AG20443 (cell line): ENCODE measurements around the gene ZNF366.
A peak's percentile ranks its signal among the peaks of the same experiment; 100 is the strongest.

ENCODE experiments used
- DNase-seq: peaks from one replicate; pipeline ENCODE4 v3.0.0; 2012; ENCODE audit warnings: low spot score, mixed read lengths

ZNF366 gene, protein sequence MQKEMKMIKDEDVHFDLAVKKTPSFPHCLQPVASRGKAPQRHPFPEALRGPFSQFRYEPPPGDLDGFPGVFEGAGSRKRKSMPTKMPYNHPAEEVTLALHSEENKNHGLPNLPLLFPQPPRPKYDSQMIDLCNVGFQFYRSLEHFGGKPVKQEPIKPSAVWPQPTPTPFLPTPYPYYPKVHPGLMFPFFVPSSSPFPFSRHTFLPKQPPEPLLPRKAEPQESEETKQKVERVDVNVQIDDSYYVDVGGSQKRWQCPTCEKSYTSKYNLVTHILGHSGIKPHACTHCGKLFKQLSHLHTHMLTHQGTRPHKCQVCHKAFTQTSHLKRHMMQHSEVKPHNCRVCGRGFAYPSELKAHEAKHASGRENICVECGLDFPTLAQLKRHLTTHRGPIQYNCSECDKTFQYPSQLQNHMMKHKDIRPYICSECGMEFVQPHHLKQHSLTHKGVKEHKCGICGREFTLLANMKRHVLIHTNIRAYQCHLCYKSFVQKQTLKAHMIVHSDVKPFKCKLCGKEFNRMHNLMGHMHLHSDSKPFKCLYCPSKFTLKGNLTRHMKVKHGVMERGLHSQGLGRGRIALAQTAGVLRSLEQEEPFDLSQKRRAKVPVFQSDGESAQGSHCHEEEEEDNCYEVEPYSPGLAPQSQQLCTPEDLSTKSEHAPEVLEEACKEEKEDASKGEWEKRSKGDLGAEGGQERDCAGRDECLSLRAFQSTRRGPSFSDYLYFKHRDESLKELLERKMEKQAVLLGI

DNA sequence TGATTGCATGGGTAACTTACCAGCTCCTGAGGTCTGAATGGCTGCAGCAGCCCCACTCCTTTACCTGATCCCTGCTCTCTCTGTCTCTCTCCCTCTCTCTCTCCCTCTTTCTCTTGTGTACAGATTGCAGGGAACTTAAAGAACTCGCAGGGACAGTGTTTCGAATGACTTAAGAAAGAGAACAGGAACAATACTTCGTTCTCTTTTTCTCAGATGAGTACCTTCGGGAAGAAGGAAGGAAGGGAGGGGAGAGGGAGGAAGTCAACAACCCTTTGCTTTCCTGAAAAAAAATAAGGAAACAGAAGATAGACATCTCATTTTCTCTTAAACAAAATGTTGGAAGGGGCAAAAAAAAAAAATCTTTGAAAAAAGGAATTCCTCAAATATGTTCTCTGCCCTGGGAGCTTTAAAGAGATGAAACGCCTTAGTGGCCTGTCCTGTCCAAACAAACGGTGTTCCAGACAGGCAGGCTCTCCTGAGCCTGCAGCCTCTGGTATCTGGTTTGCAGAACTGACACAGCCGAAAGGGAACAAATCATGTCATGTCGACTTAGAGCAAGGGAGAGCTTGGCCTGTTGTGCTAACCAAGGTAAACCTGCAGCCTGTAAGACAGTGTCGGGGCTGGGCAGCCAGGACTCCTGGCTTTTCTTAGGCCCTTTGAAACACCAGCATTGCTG lies at the start of gene ZNF366:
Gene ZNF366 (minus strand): TSS at position 180 of the 676 bp plus-strand sequence. CDS start 45,914 bp downstream, outside the sequence.
- no peak for DNase-seq

DNA sequence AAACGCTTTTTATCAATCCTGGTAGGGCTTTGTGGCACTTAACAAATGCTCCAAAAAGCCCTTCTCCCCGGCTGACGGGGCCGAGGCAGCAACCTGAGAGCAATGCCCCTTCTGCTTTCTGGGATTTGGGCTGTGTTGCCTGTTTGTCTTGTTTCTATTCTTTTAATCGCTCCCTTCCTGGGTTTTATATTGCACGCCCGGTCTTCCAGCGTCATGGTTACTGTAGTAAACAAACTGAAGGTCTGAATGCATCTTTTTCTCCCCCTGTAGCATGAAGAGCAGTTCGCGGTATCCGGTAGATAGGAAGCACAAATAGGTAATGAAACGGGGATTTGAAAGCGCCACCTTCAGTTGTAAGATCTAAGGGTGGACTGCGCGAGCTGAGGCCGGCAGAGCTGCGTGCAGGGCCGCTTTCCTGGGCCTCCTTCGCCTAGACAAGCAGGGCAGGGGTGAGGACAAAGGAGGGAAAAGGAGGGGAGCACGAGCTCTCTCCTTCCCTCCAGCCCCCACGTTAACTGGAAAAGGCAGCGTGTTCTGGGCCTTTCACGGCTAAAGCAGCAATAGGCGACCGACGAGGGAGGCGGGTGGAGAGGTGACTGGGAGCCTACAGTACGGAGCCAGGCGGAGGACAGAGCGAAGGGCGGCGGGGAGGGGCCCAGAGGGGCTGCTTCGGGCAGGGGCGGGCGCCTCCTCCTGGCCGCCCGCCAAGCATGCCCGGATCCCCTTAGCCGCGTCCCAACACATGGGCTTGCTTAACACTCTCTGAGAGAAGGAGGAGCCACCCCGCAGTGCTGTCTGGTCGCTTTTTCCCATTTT lies 49.3 kb upstream of the ZNF366 start:
- DNase-seq = peak; percentile 80

DNA sequence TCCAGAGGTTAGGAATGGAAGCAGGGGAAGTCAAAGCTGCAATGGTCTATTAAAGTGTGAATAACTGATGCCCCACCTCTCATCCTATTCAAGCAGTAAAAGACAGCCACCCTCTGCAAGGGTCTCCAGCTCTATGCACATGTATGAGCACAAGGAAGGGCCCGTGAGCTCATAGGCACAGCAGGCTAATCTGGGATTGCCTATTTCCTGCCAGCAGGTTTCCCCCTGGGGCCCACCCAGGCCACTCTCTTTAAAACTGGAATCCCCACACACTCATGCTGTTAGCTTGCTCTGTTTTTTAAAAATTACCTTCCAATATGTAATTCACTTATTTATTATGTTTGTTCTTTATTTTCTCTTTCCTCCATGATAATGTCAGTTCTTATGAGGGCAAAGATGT lies 48.7 kb upstream of the ZNF366 start:
- DNase-seq = no peak

DNA sequence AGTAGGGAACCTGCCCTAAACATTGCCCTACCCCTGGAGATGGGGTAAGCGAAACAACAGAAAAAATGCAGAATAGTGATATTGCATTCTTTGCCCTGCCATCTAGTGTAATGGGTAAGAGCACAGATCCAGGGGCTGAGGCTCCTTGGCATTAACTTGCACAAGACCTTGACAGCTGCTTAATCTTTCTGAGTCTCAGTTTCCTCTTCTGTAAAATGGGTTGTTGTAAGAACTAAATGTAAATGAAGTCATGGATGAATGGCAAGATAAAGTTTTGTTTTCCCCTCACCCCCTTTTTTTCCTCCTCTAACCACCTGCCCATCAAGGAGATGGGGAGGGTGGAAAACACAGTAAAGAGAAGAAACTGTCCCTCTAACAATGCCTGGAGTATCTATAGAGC lies 47.7 kb upstream of the ZNF366 start:
- no peak for DNase-seq

DNA sequence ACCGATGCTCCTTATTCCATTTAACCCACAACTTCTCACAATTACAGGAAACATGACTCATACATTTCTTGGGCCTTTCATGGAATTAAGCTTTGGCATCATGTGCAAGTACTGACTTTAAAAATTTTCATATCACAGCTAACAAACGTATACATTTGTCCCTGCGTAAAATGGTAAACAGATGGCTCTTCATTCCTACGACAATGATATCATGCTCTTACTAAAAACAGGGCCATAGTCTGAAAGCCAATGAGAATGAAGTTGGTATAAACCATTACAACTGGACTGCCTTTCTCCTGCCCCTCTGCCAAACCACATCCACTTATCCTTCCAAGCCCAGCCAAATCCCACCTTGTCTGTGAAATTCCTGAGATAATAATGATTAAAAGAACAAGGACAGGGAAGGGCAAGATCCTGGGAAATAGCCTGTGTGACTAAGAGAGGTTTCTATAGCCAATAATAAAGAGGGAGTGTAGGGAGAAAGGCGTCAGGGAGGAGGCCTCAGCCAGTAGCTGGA lies 44.9 kb upstream of the ZNF366 start:
- DNase-seq = peak; percentile 27

DNA sequence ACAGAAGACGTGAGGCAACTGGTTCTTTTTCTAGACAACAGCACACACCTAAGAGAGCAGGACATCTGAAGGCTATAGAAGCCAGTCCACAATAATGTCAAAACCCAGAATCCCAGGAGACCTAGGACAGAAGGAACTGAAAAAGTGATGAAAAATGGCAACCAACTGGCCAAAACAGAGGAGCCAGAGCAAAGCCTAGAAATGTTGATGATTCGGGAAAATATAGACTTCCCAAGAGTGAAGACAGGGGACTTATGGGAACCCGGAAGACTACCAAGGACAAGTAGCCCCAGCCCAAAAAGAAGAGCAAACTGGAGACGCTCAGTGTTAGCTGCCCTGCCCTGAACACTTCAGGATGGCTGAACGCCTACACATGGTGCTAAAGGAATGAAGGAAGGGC lies 43.4 kb upstream of the ZNF366 start:
- DNase-seq = no peak

DNA sequence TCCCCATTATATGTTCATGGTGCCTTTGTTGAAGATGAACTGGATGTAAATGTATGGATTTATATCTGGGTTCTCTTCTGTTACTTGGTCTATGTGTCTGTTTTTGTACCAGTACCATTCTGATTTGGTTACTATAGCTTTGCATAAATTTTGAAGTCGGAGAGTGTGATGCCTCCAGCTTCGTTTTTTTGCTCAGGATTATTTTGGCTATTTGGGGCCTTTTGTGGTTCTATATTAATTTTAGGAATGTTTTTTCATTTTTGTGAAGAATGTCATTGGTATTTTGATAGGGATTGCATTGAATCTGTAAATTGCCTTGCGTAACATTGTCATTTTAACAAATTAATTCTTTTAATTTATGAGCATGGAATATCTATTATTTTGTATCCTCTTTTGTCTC lies 36.6 kb upstream of the ZNF366 start:
- DNase-seq = no peak

DNA sequence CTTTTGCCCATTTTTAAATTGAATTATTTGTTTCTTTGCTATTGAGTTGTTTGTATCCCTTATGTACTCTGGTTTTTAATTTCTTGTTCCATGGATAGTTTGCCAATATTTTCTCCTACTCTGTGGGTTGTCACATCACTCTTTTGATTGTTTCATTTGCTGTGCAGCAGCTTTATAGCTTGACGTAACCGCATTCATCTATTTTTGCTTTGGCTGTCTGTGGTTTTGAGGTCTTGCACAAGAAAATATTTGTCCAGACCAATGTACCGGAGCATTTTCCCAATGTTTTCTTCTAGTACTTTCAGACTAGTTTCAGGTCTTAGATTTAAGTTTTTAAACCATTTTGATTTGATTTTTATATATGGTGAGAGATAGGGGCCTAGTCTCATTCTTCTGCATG lies 36.2 kb upstream of the ZNF366 start:
- peak; percentile 40 for DNase-seq

DNA sequence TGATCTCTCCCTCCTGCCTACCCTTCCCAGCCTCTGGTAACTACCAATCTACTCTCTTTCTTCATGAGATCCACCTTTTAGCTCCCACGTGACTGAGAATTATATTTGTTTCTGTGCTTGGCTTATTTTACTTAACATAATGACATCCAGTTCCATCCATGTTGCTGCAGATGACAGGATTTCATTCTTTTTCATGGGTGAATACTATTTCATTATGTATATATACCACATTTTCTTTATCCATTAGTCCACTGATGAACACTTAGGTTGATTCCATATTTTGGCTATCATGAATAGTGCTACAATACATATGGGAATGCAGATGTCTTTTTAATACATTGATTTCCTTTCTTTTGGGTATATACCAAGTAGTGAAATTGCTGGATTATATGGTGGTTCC lies 35.5 kb upstream of the ZNF366 start:
- no peak for DNase-seq

DNA sequence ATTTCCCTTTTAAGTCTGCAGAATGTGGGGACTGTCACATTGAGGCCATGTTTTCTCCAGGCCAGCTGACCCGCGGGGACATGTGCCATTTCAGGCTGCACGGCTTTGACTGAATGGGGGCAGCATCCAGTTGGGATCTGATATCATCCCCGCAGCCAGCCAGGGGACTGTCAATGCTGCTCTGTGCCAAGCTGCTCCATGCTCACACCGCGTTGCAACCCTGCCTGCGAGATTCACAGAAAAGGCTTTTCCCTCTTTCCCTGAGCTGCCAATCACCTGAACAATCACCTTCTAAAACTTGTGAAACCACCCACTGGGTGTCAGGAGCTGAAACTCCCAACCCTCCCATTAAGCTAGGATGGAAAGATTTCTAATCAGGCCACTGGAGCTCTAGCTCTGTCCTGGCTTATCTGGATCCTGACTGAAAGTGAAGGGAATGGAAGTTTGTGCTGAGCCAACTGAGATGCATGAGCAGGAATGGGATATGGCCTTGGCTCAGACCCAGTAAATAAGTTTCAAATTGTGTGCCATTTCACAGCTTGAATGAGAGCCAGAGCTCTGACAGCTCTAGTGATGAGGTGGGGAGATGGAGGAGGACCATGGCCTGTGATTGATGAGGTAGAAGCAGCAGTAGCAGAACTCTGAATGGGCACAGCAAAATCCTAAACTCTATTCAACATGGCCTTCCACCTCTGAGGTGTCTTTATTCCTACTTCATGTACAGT lies 34.5 kb upstream of the ZNF366 start:
- no peak for DNase-seq

DNA sequence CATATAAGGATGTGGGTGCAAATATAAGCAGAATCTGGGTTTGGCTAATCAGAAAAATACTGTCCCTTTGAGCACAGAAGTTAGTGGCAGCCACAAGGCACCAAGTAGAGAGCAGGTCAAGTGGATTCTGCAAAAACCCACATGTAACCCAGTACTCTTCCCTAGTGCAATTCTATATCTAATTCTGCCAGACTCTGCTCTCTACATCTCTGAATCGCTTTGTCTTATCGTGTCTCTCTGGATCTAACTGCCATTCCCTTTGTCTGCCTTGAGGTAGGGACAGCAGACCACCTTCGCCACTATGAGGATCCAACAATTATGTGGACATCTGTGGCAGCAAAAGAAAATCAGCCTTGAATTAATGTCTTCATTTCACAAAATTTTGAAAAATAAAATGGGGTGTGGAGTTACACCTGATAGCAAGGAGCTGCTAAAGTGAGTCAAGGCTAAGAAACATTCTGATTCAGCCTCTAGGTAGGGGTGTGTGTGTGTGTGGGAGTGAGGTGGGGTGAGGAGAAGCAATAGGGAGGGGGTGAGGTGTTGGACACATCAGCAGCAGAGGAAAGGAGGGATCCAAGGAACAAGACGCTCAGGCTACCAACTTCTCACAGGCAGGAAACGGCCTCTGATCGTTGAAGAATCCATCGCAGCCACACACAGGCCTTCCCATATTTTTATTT lies 33.7 kb upstream of the ZNF366 start:
- no peak for DNase-seq

DNA sequence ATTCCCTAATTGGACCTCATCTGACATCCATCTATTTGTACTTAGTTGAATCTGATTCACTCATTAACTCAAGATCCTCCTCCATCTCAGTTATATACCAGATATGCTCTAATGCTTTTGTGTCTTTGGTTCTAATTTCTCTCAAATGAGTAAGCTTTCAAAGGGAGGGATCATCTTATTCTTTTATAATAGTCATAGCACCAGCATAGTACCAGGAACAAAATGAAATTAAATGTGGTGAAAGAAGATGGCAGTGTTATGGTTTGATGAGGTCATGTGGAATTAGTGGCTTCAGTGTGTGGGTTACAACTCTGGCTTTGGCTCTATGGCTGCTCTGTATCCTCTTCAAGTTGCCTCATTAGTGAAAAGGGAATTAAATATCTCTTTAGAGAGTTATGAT lies 32.5 kb upstream of the ZNF366 start:
- no peak for DNase-seq

DNA sequence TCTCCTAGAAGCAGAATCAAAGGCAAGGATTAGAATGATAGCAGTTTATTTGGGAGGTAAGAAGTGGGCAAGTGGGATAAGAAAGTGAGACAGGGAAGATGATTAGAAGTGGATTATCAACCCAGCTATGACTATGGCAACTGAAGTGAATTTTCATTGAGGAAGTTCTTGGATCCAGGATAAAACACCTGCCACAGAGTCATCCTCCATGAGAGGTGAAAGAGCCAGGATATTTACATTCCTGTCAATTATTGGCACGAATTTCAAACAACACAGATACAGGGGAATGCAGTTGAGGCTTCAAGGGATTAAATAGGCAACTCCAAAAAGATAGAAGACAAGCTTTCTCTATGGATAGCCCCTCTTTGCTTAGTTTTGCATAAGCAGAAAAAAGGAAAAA lies 31.8 kb upstream of the ZNF366 start:
- DNase-seq = no peak

DNA sequence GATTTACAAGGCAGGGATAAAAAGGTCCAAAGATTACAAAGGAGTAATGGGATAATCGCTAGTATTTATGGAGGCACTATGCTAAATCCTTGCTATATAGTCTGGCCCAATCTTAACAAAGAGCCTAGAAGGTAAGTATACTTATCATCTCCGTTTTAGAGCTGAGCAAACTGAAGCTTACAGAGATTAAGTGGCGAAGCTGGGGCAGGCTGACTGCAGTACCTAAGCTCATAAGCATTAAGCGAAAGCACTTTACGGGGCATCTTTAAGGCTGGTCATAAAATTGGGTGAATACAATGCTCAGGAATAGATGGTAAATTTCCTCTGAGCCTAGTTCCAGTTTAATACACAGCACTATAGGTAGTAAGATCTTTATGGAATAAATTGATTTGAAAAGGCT lies 30.0 kb upstream of the ZNF366 start:
- DNase-seq = no peak

DNA sequence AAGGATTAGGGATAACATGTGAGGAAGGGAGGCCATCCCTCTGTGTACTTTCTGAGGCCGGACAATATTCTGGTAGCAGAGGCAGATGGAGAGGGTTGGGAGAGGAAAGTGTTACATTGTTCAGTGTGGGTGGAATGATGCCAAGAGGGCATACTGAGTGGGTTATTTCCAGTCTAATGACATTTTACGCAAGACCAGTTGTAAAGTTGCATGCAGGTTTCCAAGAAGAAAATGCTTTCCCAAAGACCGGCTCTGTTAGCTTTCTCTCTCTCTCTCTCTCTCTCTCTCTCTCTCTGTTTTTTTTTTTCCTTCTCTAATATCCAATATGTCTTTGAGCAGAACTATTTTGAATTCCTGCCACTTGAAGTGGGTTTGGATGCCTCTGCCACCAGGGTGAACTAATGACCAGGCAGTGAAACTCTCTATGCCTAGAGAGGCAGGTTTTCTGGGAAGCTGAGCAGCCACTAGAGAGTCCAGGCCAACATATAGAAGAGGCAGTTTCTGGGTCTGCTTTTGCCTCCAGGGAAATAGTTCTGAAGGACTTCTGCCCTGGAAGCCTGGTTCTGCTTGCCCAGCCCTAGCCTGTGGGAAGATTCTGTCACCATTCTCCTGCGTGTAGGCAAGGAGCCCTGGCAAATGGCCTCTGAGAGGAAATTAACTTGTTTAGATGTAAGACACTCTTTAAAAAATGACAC lies 24.4 kb upstream of the ZNF366 start:
- DNase-seq = peak; percentile 52

DNA sequence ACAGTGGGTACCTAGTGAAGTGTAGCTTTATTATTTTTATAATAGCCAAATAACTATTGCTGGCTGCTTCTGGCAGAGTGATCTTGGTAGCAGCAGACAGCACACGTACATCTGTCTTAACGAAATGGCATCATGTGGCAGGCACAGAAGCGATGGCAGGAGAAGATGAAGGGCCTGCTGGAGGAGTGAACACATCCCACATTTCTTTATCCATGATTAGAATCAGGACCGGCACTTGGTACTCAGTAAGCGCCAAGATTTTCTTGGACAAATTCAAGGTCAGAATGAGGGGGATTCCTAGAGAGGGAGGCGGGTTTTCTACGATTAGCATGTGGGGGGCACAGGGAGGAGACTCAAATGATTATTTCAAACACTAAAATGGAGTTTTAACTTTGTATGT lies 23.0 kb upstream of the ZNF366 start:
- no peak for DNase-seq

DNA sequence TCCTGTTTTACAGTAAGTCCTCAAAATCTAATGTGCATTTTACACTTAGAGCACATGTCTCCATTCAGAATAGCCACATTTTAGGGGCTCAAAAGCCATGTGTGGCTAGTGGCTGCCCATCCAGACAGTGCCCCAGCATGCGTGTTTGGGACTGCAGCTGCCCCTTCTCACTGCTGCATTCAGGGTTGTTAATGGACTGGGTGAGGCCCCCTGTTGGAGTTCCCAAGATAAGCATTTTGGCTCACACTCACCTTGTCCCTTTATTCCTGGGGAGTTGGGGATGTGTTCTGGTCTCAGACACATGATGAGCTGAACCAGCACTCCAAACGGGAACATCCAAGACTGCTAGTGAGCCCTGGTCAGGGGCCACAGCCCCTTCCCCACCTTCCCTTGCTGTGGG lies 22.2 kb upstream of the ZNF366 start:
- no peak for DNase-seq

DNA sequence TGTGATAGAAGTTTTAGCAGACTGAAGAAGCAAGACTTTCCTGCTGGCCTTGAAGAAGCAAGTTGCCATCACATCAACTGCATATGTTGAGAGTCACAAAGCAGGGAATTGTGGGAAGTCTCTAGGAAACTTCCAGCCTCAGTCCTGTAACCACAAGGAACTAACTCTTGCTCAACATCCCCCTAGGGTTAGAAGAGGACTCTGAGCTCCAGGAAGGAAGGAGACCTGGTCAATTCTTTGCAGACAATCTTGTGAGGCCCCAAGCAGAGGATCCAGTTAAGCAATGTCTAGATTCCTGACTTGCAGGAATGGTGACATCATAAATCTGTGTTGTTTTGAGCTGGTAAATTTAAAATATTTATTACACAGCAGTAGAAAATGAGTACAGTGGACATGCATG lies 18.6 kb upstream of the ZNF366 start:
- DNase-seq = peak; percentile 64

DNA sequence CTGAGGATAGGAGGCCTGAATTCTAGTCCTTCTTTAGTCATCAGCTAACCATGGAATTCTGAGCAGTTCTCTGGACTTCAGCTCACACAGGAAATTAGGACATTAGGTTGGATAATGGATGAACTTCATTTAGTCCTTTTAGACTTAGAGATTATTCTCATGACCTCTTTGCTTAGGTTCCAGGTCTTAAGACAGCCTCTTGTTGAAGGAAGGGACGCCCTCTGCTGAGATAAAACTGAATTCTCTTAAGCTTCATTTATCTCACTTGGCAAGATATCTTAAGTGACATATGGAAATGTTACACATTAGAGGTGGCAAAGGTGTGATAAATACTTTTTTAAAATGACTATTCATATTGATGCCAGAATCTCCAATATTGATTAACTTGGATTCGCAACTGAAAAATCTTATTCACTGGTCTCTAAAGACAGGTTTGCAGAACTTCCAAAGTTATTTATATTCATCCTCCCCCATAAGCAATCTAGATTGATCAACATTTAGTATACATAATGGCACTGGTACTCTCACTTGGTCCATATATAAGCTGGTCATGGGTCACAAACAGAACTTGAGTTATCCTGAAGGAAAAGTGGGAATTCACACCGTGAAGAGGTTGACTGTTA lies 16.9 kb upstream of the ZNF366 start:
- DNase-seq = peak; percentile 41

DNA sequence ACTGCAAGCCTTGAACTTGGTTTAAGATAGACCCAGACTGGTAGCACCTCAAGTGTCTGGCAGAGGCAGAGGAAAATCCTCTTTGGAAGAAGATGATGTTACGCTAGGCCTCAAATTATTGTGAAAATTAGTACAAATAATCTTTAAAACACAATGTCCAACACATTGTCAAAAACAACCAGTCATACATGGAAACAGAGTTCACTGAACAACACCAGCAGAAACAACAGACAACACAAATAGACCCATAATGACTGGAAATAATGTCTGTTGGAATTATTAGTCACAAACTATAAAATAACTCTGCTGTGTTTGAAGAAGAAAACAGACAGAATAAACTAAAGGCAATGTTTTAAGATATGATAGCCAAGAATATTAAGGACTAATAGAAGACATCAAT lies 15.4 kb upstream of the ZNF366 start:
- DNase-seq = no peak
